ENCODE data around the gene MACROD2. TPM values are rescaled to one million over a fixed set of nuclear protein-coding genes. Genes with fewer than 3 reads are reported as not detected.

Gene MACROD2
- total RNA-seq, 1 experiment from 2014 or later, result 3.7 TPM

- TF ChIP-seq TCF7L2 (IDR thresholded peaks at IDR 0.05; ENCODE audit: borderline replicate concordance, extremely low read depth, insufficient read depth, insufficient read length), result no peak
Measured at GRCh38 chr20:14916360-14916920, 921.1 kb downstream of the MACROD2 start (continued).

- ATAC-seq (no peak), DNase-seq (ENCODE audit: low read depth, low spot score) (no peak)
- ChIA-PET POLR2A (no interaction called here), RAD21 (ENCODE audit: low non-redundant PET in 1 of 2, low total read pairs in 2 of 2, uncharacterized antibody in 2 of 2, unreplicated experiment in 2 of 2) (no interaction called here), CTCF (no interaction called here)
- BruUV-seq (replicated peaks), result no TSS peak
- H3K27ac ChIP-seq (ENCODE audit: low read depth, low read length), result no peak overlapping the region
- no peaks in the 10 kb centered on the region for H3K27me3 ChIP-seq (ENCODE audit: insufficient read depth, low read length)
- no peak overlapping the region for H3K4me3 ChIP-seq (replicated peaks in 1 of 2; ENCODE audit: low read depth in 1 of 2, low read length in 2 of 2)
- no peak overlapping the region for H3K9ac ChIP-seq (ENCODE audit: low read length)
- H3K9me3 ChIP-seq (ENCODE audit: control insufficient read depth in 1 of 2, insufficient read depth in 1 of 2, low read depth in 1 of 2, low read length in 2 of 2), result no peaks in the 10 kb centered on the region
- H3K4me2 ChIP-seq (ENCODE audit: low read length), result no peak overlapping the region
- H3K4me1 ChIP-seq (ENCODE audit: control insufficient read depth in 1 of 2, insufficient read depth in 2 of 2, low read length in 2 of 2), result peaks cover 4 to 9% of the 10 kb centered on the region in 2 experiments; a peak in 2 of 4 replicates
- no peak for TF ChIP-seq CTCF (IDR thresholded peaks at IDR 0.05 in 2 of 3, conservative IDR thresholded peaks at IDR 0.05 in 1 of 3; ENCODE audit: borderline replicate concordance in 1 of 3, insufficient read depth in 1 of 3, low read depth in 2 of 3, low read length in 2 of 3)
- no peak for TF ChIP-seq SRF (IDR thresholded peaks at IDR 0.05; ENCODE audit: low read depth)
- no peak for TF ChIP-seq POLR2AphosphoS5 (IDR thresholded peaks at IDR 0.05; ENCODE audit: low read depth, low read length)
- no peak for TF ChIP-seq ZNF274 (IDR thresholded peaks at IDR 0.05; ENCODE audit: low read depth, low read length)
- TF ChIP-seq REST (IDR thresholded peaks at IDR 0.05; ENCODE audit: low read depth), result no peak
- no peak for TF ChIP-seq CEBPB (IDR thresholded peaks at IDR 0.05; ENCODE audit: low read depth)
- no peak for TF ChIP-seq ZBTB33 (IDR thresholded peaks at IDR 0.05; ENCODE audit: extremely low read depth, insufficient replicate concordance, low read length)
- no peak for TF ChIP-seq JUND (IDR thresholded peaks at IDR 0.05)
- TF ChIP-seq SIN3A (IDR thresholded peaks at IDR 0.05; ENCODE audit: low read depth), result no peak
- H3K36me3 ChIP-seq (ENCODE audit: control insufficient read depth in 1 of 2, insufficient read depth in 2 of 2, low read length in 2 of 2), result no peaks in the 10 kb centered on the region
- intact Hi-C loops (cut with micrococcal nuclease), result no loop called here
- H2AFZ ChIP-seq (ENCODE audit: low read depth, low read length, poor library complexity, severe bottlenecking), result no peak overlapping the region
- no peaks in the 10 kb centered on the region for H3K9me2 ChIP-seq (ENCODE audit: insufficient read depth)
- no peaks in the 10 kb centered on the region for H3K79me2 ChIP-seq (ENCODE audit: insufficient read depth, low read length)
- no peaks in the 10 kb centered on the region for H4K20me1 ChIP-seq (ENCODE audit: insufficient read depth)
Measured at GRCh38 chr20:14918281-14918680, 923.0 kb downstream of the MACROD2 start.

Data from HCT116 (cell line).